HG03103 (cell line): ENCODE data around the gene GRM8.
"Not testable (repeated sequence)": the region's sequence is repeated elsewhere in the genome, so short reads cannot be mapped to it uniquely, and the experiment has no call there.

Experiments used
- ATAC-seq: cut with Tn5 transposase; IDR thresholded peaks from one replicate; pipeline ENCODE4 v1.9.1; 2021; ENCODE audit warnings: low read depth; ENCODE audit not compliant: unreplicated experiment

Gene GRM8

GRCh38 chr7:126940723-126941307 lies 311.9 kb downstream of the GRM8 start:
- no peak for ATAC-seq

- no peak for ATAC-seq
These were observed 315.6 kb downstream of the GRM8 start for GRCh38 chr7:126937171-126937570.

DNA sequence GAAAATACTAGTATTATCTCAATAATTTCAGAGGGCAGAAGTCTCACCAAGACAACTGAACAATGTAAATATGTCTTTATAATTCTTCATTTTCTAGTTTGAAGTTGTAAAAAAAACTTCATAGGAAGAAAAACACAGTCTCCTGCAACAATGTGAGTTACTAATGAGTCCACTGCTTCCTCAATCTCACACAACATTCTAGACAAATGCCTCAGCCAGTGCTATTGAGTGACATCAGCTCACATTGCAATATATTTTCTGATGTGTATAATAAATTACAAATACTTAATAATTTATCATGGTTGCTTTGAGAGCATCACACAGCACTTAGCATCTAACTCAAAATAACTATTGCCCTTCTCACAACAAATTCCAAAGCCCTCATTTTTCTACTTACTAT lies 321.2 kb downstream of the GRM8 start:
- no peak for ATAC-seq

DNA sequence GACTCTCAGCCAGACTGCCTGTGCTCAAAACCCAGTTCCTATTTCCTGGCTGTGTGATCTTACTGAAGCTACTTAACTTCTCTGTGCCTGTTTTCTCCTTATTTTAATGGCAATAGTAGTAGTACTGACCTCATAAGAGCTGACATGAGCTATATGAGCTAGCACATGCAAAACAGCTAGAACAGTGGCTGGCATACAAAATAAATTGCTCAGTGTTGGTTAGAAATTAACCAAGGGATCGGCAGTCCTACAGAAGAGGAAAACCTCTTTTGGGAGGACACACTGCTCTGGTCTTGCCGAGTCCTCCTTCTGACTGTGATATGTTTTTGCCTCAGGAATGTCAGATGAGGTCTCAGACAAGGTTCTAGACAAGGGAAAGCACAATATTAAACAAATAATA lies 322.6 kb downstream of the GRM8 start:
- ATAC-seq, result no peak

- no peak for ATAC-seq
These were observed 328.3 kb downstream of the GRM8 start for GRCh38 chr7:126924477-126924876.

- not testable (repeated sequence) for ATAC-seq
These were observed 341.1 kb downstream of the GRM8 start for GRCh38 chr7:126911627-126912026.

DNA sequence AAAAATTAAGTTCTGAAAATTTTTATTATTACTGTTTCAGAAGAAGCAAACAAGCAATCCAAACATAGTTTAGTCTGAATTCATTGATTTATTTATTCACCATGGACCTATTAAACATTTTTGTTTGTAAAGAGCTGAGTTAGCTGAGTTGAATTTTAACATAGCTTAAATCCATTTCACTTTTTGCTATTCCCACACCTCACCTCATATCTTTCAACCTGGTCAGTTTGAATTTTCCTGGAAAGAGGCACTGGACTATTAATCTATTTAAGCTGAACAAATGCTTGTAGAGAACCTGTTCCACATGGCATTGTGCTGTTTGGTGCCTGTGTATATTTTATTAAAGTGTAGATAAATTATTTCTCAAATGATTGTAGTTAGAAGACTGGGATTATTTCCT lies 344.2 kb downstream of the GRM8 start:
- ATAC-seq, result not testable (repeated sequence)

GRCh38 chr7:126907657-126908056 lies 345.1 kb downstream of the GRM8 start:
- not testable (repeated sequence) for ATAC-seq

DNA sequence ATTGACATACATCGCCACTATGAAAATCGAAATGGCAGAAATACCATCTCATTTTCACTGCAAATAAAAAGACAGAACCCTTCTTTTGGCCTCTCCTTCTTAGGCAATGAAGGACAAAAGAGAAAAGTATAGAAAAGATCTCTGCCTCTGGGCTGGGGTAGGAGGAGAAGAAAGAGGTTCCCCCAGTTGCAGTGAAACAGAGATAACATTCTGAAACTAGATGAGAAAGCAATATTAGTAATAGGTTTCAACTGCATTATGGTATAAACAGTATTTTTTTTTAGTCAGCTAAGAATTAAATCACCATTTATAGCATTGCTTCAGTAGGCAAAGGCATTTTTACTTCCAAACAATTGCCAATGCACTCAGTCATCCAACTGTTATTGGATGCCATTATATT lies 347.5 kb downstream of the GRM8 start:
- not testable (repeated sequence) for ATAC-seq

- not testable (repeated sequence) for ATAC-seq
These were observed 351.5 kb downstream of the GRM8 start for GRCh38 chr7:126901041-126901765.

DNA sequence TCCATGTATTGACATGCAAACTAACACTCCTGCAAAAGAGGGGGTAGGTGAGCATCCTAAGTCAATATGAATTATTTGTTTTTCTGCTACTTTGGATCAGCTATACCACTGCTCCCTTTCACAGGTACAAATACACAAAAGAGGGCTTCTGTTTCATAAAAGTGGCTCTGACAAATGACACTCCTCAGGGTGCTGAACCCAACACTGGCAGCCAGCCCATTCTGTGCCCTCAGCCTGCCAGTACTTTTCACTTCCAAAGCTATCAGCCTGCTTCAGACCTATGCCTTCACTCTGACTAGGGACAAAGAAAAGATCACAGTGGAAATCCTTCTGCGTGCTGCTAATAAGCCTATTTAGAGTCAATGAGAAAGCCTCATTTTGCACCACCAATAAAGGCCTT lies 364.8 kb downstream of the GRM8 start:
- ATAC-seq, result not testable (repeated sequence)

DNA sequence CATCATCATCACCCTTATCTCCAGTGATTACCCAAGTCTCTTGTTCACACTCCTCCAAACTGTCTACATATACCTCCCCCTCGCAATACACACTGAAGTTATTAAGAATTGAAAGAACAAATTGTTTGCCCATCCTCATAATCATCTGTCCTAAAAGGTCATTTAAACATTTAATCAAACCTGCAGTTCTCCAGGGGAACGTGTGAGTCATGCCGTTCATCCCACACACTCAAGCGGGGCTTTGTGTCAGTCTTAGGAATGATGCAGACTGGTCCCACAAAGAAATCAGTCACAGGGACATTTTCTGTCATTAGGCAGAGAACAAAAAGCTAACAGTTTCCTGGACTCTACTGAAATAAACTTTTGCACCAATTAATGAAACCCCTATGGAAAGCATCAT lies 365.2 kb downstream of the GRM8 start:
- ATAC-seq, result not testable (repeated sequence)

- not testable (repeated sequence) for ATAC-seq
These were observed 370.0 kb downstream of the GRM8 start for GRCh38 chr7:126882730-126883129.

GRCh38 chr7:126881908-126882307 lies 370.8 kb downstream of the GRM8 start:
- ATAC-seq, result not testable (repeated sequence)

GRCh38 chr7:126881315-126881714 lies 371.4 kb downstream of the GRM8 start:
- no peak for ATAC-seq

- ATAC-seq, result not testable (repeated sequence)
These were observed 376.2 kb downstream of the GRM8 start for GRCh38 chr7:126876536-126876935.

- ATAC-seq, result peak; percentile 87
These were observed 395.9 kb downstream of the GRM8 start for GRCh38 chr7:126856691-126857291.

- no peak for ATAC-seq
These were observed 407.4 kb downstream of the GRM8 start for GRCh38 chr7:126845331-126845730.

DNA sequence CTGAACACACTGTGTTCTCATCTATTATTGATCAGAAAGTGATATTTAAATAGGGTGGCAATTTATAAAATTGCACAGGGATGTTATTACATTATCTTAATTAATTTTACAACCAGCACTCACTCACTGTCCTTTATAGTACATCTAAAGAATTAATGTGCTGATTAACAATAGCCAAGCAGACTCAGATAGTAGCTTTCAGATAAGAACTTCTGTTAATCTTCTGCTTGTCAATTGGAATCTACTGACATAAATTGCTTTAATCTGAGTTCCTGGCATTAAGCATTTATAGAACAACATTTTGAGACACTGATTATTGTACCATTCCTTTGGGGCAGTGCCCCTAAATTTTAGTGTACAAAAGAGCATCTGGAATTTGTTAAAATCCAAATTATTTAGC lies 408.9 kb downstream of the GRM8 start:
- no peak for ATAC-seq

DNA sequence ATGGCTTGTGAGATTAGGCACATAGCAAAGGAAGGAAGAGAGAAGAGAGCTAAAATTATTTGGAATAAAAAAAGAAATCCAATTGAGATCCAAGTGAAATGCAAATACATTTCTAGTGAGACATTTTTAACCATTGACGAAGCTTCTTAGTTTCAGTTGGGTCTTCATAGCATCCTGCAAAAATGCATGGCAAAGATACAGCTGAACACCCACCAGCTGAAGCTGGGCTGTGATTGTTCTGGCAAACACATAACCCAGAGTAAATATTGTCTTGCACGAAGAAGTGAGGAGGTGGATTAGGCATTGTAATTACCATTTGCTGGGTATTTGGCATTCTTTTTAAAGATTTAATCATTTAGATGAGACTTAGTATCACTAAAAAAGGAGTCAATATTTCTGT lies 409.4 kb downstream of the GRM8 start:
- ATAC-seq, result no peak

GRCh38 chr7:126842451-126842850 lies 410.3 kb downstream of the GRM8 start:
- ATAC-seq, result no peak

GRCh38 chr7:126840869-126841268 lies 411.9 kb downstream of the GRM8 start:
- ATAC-seq, result no peak
